Mesodermal cell (in vitro differentiated cells): Measurements from ENCODE around the gene OCEL1. TPM values are rescaled to one million over a fixed set of nuclear protein-coding genes. Genes with fewer than 3 reads are reported as not detected.
"Not testable (repeated sequence)": the region's sequence is repeated elsewhere in the genome, so short reads cannot be mapped to it uniquely, and the experiment has no call there.

Experiments
- H3K27ac ChIP-seq: 2 replicates; pipeline ENCODE4 v1.7.0; 2013; ENCODE audit warnings: mild to moderate bottlenecking, low read depth, low read length, moderate library complexity; ENCODE audit not compliant: severe bottlenecking
- H3K36me3 ChIP-seq: 2 replicates; pipeline ENCODE4 v1.7.1; 2013; ENCODE audit warnings: mild to moderate bottlenecking, low read length, moderate library complexity; ENCODE audit not compliant: control insufficient read depth, insufficient read depth
- H3K4me1 ChIP-seq: one replicate; pipeline ENCODE4 v1.7.1; 2013; ENCODE audit warnings: mild to moderate bottlenecking, low read length; ENCODE audit not compliant: insufficient read depth, control insufficient read depth, poor library complexity, severe bottlenecking
- H3K4me3 ChIP-seq: 2 replicates; pipeline ENCODE4 v1.7.0; 2013; ENCODE audit warnings: low read length, control low read depth, mild to moderate bottlenecking; ENCODE audit not compliant: insufficient read depth, poor library complexity, severe bottlenecking; ENCODE audit errors: extremely low read depth
- H3K9me3 ChIP-seq: 2 replicates; pipeline ENCODE4 v1.7.1; 2013; ENCODE audit warnings: mild to moderate bottlenecking, low read length, moderate library complexity; ENCODE audit not compliant: control insufficient read depth
- WGBS, 2 experiments: methylation state at CpG; one replicate each; pipeline ENCODE4 v1.1.5; 2013; ENCODE audit warnings: missing lambda C conversion rate in 2 of 2; ENCODE audit not compliant: insufficient coverage in 2 of 2; 5-methylcytosine and 5-hydroxymethylcytosine counted together
- polyA plus RNA-seq, 2 experiments: library from polyadenylated mRNA; stranded (reverse); fragments of 50-300 nt; gene quantifications; one replicate each; pipeline ENCODE4 v1.2.3, GENCODE V29; 2013

Gene OCEL1, protein sequence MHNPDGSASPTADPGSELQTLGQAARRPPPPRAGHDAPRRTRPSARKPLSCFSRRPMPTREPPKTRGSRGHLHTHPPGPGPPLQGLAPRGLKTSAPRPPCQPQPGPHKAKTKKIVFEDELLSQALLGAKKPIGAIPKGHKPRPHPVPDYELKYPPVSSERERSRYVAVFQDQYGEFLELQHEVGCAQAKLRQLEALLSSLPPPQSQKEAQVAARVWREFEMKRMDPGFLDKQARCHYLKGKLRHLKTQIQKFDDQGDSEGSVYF
- polyA plus RNA-seq (2013, experiment 1 of 2) = 26.5 TPM
- polyA plus RNA-seq (2013, experiment 2 of 2) = 18.5 TPM

DNA sequence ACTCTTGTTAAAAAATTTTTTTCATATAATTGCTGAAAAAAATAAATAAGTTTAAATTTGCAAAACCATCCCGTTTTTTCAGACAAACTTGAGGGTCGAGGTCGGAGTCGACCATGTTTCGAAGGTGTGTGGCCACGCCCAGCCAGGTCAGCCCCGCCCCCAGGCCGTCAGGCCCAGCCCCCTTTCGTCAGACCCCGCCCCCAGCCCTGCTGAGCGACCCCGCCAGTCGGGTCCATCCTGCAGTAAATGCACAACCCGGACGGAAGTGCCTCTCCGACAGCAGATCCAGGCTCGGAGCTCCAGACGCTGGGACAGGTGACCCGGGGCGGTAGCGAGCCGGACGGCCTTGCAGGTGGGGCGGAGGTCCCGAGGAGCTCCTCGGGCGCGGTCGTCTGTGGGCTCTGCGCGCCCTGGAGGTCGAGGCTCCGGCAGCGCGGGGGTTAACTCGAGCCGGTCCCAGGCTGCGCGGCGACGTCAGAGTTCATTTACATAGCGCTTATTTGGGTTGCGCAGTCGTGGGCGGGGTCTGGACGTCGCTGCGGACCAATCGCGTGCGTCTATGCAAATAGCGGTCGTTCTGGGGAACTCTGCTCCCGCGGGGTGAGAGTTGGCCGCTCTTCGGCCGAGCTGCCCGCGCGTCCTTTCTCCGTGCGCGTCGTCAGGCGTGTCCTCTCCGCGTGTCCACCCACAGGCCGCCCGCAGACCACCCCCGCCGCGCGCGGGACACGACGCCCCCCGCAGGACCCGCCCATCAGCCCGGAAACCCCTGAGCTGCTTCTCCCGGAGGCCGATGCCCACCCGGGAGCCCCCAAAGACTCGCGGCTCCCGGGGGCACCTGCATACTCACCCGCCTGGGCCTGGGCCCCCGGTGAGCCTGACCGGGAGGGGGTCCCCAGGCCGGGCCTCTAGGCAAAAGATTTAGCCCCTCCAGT, at the start of gene OCEL1:
OCEL1 (plus strand) TSS at position 225 of the 932 bp plus-strand sequence; CDS start at position 247, 22 bp downstream.
- peak within 1 kb of the TSS; percentile 92 for H3K27ac ChIP-seq
- H3K4me1 ChIP-seq = peaks cover 3% of the 10 kb centered on the region
- H3K4me3 ChIP-seq = peak within 1 kb of the TSS; percentile 65
- 0 to 1% methylated on average over 64 to 68 of the region's 90 CpGs for WGBS, 2 experiments
- H3K9me3 ChIP-seq = no peaks in the 10 kb centered on the region
- peaks cover 7% of the 10 kb centered on the region for H3K36me3 ChIP-seq

- Histone ChIP-seq H3K27ac (no peak overlapping the region), H3K36me3 (peaks cover 72% of the 10 kb centered on the region), H3K4me3 (no peak overlapping the region), H3K4me1 (no peaks in the 10 kb centered on the region), H3K9me3 (no peaks in the 10 kb centered on the region)
- WGBS, 2 experiments = 95 to 98% methylated on average over 3 to 5 of the region's 10 CpGs
Measured at GRCh38 chr19:17178291-17178690, 47.7 kb upstream of the OCEL1 start.

DNA sequence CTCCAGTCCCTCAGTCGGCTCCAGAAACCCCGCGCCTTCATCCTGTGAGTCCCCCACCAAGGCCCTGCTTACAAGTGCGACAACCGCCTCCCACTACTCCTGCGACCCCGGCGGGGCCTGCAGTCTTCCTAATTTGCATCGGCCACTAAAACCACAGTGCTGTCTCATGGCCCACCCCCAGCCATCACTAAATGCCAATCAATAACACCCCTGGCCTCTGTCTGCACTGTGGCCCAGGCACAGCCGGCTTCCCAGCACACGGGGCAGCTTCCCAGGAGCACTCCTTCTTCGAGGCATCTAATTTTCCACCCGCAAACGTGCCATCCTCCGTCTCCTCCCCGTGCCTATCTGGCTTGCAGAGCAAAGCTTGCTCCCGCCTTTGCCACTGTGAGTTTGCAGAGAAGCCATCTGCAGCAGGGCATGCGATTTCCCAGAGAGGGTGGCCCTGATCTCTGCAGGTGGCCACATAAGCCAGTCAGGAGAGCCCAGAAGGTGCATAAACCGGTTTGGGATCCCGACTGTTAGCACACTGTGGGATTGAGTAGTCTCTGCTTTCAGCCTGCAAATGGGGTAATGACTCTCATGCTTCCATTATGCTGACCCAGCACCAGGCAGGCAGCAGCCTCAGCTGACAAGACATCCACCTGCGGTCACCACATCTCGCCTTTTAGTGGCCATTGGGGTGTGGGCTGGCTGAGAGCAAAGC, 44.9 kb upstream of the OCEL1 start:
- no peak overlapping the region for H3K27ac ChIP-seq
- H3K4me3 ChIP-seq = no peak overlapping the region
- WGBS, 2 experiments = 76 to 81% methylated on average over 16 to 22 of the region's 22 CpGs
- H3K36me3 ChIP-seq = peaks cover 76% of the 10 kb centered on the region
- H3K4me1 ChIP-seq = no peaks in the 10 kb centered on the region
- H3K9me3 ChIP-seq = no peaks in the 10 kb centered on the region

- Histone ChIP-seq H3K4me3 (no peak overlapping the region), H3K4me1 (no peaks in the 10 kb centered on the region), H3K9me3 (no peaks in the 10 kb centered on the region), H3K36me3 (peaks cover 77% of the 10 kb centered on the region), H3K27ac (no peak overlapping the region)
- 94 to 98% methylated on average over 11 to 13 of the region's 14 CpGs for WGBS, 2 experiments
Measured at GRCh38 chr19:17183271-17183761, 42.7 kb upstream of the OCEL1 start.

DNA sequence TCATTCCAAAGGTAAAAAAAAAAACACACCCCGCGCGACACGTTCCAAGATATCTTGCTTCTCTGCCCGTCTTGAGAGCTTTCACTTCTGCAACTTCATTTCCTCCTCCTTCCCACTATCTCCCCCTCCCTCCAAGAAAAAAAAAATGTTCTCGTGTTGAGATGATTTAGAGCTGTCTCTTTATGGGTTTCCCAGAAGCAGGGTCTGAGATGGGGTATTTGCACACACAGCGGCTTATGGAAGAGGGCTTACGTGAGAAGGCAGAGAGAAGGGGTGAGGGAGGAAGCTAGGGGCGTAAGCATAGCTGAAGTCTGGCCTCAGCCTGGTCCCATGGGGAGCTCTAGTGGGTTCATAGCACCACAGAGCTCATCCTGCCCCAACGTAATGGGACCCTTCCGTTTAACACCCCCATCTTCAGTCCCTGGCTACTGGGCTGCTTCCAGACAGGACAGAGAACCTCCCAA, 42.1 kb upstream of the OCEL1 start:
- Histone ChIP-seq H3K36me3 (peaks cover 78% of the 10 kb centered on the region), H3K27ac (no peak overlapping the region), H3K4me1 (no peaks in the 10 kb centered on the region), H3K4me3 (no peak overlapping the region), H3K9me3 (no peaks in the 10 kb centered on the region)
- 91 to 97% methylated on average over 8 of the region's 11 CpGs for WGBS, 2 experiments

GRCh38 chr19:17184371-17184841, 41.6 kb upstream of the OCEL1 start:
- Histone ChIP-seq H3K4me3 (no peak overlapping the region), H3K36me3 (peaks cover 83% of the 10 kb centered on the region), H3K9me3 (no peaks in the 10 kb centered on the region), H3K27ac (no peak overlapping the region), H3K4me1 (no peaks in the 10 kb centered on the region)
- 90 to 97% methylated on average over 8 to 11 of the region's 12 CpGs for WGBS, 2 experiments

DNA sequence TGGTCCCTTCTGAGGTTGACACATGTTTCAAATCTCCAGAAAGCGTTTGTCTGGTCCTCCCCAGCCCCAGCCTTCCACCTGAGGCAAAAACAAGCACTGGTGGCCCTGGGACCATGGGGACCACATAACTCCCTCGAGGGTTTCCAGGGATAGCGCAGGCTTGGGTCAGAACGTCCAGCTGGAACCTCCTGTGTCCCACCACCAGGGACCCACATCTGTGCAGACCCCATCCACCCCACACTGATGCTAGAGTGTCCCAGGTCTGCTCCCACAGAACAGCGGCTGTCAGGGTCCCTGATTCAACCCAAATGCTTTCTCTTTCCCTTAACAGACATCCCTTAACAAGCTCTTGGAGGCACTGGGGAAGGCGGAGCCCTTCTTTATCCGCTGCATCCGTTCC, 40.4 kb upstream of the OCEL1 start:
- Histone ChIP-seq H3K4me3 (no peak overlapping the region), H3K36me3 (peaks cover 90% of the 10 kb centered on the region), H3K4me1 (no peaks in the 10 kb centered on the region), H3K27ac (no peak overlapping the region), H3K9me3 (no peaks in the 10 kb centered on the region)
- 91 to 94% methylated on average over 6 to 8 of the region's 8 CpGs for WGBS, 2 experiments

DNA sequence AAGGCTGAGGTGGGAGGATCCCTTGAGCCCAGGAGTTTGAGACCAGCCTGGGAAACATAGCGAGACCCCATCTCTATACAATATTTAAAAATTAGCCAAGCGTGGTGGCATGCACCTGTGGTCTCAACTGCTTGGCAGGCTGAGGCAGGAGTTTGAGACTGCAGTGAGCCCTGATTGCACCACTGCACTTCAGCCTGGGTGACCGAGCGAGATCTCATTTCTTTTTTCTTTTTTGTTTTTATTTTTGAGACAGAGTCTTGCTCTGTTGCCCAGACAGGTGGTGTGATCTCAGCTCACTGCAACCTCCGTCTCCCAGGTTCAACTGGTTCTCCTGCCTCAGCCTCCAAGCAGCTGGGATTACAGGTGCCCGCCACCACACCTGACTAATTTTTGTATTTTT, 34.3 kb upstream of the OCEL1 start:
- not testable (repeated sequence) for H3K27ac ChIP-seq
- 90 to 100% methylated on average over 2 to 3 of the region's 6 CpGs for WGBS, 2 experiments
- peaks cover 87% of the 10 kb centered on the region for H3K36me3 ChIP-seq

GRCh38 chr19:17192751-17193150, 33.3 kb upstream of the OCEL1 start:
- no peaks in the 10 kb centered on the region for H3K4me1 ChIP-seq
- 95 to 98% methylated on average over 26 of the region's 26 CpGs for WGBS, 2 experiments
- no peak overlapping the region for H3K4me3 ChIP-seq
- peaks cover 87% of the 10 kb centered on the region for H3K36me3 ChIP-seq
- no peaks in the 10 kb centered on the region for H3K9me3 ChIP-seq
- H3K27ac ChIP-seq = no peak overlapping the region

More for the DNA sequence above, 34.3 kb upstream of the OCEL1 start:
- H3K4me1 ChIP-seq, H3K4me3 ChIP-seq, H3K9me3 ChIP-seq: not testable (repeated sequence)

- Histone ChIP-seq H3K36me3 (peaks cover 86% of the 10 kb centered on the region), H3K4me1 (no peaks in the 10 kb centered on the region), H3K27ac (no peak overlapping the region), H3K9me3 (no peaks in the 10 kb centered on the region), H3K4me3 (no peak overlapping the region)
- WGBS, 2 experiments = 93 to 96% methylated on average over 14 of the region's 16 CpGs
Measured at GRCh38 chr19:17194608-17195007, 31.4 kb upstream of the OCEL1 start.
